ENCODE data around the gene SWT1. TPM values are rescaled to one million over a fixed set of nuclear protein-coding genes. Genes with fewer than 3 reads are reported as not detected.

SWT1 gene
- total RNA-seq, 4 donors from 2014 or later = 3.9 to 12.0 (median 6.2) TPM

DNA sequence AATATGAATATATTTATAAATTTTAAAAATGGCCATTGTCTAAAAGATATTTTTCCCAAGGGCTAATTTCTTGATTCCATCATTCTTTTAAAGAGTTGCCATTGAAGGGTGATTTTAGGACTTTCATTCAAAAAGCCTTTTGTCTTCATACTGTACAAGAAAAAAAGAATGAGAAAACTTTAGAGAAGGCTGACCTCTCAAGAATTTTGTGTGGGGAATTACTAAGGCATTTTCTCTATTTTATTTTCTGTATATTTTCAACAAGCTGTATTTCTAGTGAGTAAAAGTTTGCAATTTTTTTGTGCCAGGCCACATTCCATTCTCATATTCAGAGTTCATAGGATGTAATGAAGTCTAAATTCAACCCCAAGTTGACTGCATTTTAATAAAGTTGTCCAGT is 110.7 kb downstream of the SWT1 start:
- ATAC-seq = no peak
- Histone ChIP-seq H3K4me1 (no peaks in the 10 kb centered on the region), H3K9me3 (no peaks in the 10 kb centered on the region), H3K27me3 (no peaks in the 10 kb centered on the region), H3K27ac (no peak overlapping the region), H3K4me3 (no peak overlapping the region), H3K36me3 (no peaks in the 10 kb centered on the region)
- TF ChIP-seq EP300 (IDR thresholded peaks at IDR 0.05) = no peak
- no peak for TF ChIP-seq CTCF (IDR thresholded peaks at IDR 0.05)
- no peak for TF ChIP-seq POLR2A (IDR thresholded peaks at IDR 0.05)
- no peak for TF ChIP-seq POLR2AphosphoS5 (IDR thresholded peaks at IDR 0.05)

GRCh38 chr1:185268352-185268751 is 111.4 kb downstream of the SWT1 start:
- no peaks in the 10 kb centered on the region for H3K4me1 ChIP-seq
- ATAC-seq = no peak
- TF ChIP-seq POLR2A (IDR thresholded peaks at IDR 0.05) (no peak), CTCF (IDR thresholded peaks at IDR 0.05) (no peak), POLR2AphosphoS5 (IDR thresholded peaks at IDR 0.05) (no peak), EP300 (IDR thresholded peaks at IDR 0.05) (no peak)
- H3K27ac ChIP-seq = no peak overlapping the region
- H3K4me3 ChIP-seq = no peak overlapping the region
- no peaks in the 10 kb centered on the region for H3K27me3 ChIP-seq
- H3K9me3 ChIP-seq = no peaks in the 10 kb centered on the region
- no peaks in the 10 kb centered on the region for H3K36me3 ChIP-seq
- WGBS, 2 donors (ENCODE audit: low coverage in 1 of 2) = 66 to 76% methylated on average over 2 of the region's 2 CpGs

DNA sequence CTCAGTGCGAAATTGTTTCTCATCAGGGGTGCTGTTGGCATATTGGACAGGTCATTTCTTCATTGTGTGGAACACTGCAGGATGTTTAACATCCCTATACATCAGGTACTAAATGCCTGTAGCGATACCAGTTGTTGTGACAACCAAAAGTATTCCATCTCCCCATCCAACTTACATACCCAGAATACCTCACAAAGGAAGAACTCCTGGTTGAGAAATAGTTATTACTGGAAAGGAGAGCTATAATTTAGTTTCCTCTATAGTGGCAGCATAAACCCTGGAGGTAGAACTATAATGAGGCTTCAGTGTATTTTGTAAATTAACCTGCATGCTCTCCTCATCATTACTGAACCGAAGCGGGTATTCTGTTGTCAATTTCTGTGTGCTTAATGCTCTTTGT is 115.0 kb downstream of the SWT1 start:
- Histone ChIP-seq H3K9me3 (no peaks in the 10 kb centered on the region), H3K4me1 (no peaks in the 10 kb centered on the region), H3K4me3 (no peak overlapping the region), H3K36me3 (peaks cover 0 to under 1% of the 10 kb centered on the region in 2 donors), H3K27ac (no peak overlapping the region), H3K27me3 (no peaks in the 10 kb centered on the region)
- no peak for ATAC-seq
- 87 to 88% methylated on average over 3 to 4 of the region's 4 CpGs for WGBS, 2 donors (ENCODE audit: low coverage in 1 of 2)
- TF ChIP-seq CTCF (IDR thresholded peaks at IDR 0.05) (no peak), POLR2AphosphoS5 (IDR thresholded peaks at IDR 0.05) (no peak), POLR2A (IDR thresholded peaks at IDR 0.05) (no peak), EP300 (IDR thresholded peaks at IDR 0.05) (no peak)

DNA sequence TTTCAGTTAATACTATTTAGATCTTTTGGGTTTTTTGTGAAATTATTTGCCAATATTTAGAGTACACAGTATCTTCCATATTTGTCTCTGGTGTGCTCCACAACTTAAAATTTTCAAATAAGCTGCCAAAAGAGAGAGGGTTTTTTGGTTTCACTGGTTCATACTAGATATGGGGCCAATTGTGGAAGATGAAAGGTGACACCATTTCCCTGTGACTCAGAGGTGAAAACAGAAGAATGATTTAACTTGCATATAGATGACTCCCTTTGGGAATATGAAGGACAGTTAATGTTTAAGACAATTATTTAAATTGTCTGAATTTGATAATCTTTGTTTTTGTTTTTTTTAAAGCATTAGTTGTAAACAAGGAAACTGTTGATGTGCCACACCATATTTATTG is 122.6 kb downstream of the SWT1 start:
- H3K4me1 ChIP-seq = peaks cover 0 to 5% (median 0%) of the 10 kb centered on the region in 3 donors
- H3K27ac ChIP-seq = no peak overlapping the region
- H3K4me3 ChIP-seq = no peak overlapping the region
- H3K27me3 ChIP-seq = no peaks in the 10 kb centered on the region
- no peaks in the 10 kb centered on the region for H3K9me3 ChIP-seq
- peaks cover 0 to 35% of the 10 kb centered on the region in 2 donors for H3K36me3 ChIP-seq
- ATAC-seq = no peak
- no peak for TF ChIP-seq CTCF (IDR thresholded peaks at IDR 0.05)
- TF ChIP-seq EP300 (IDR thresholded peaks at IDR 0.05) = no peak
- no peak for TF ChIP-seq POLR2AphosphoS5 (IDR thresholded peaks at IDR 0.05)
- TF ChIP-seq POLR2A (IDR thresholded peaks at IDR 0.05) = no peak

DNA sequence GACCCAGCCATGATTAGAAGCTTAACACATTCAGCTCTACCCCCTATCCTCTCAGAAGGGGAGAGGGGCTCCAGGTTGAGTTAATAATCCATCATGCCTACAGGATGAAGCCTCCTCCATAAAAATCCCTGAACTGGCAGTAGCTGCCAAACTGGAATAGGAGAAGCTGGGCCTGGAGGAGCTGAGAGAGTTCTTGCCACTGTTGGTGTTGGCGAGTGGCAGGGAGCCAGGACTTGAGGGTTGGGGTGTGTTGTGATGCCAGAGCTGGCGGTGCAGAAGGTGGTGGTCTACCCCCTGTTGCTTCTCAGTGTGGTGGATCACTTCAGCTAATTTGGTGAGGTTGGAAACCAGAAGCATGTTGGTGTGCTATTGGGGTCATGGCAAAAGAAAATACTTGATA is 123.6 kb downstream of the SWT1 start:
- H3K36me3 ChIP-seq = peaks cover 0 to 35% of the 10 kb centered on the region in 2 donors
- no peak overlapping the region for H3K4me3 ChIP-seq
- TF ChIP-seq EP300 (IDR thresholded peaks at IDR 0.05) = no peak
- no peak for TF ChIP-seq POLR2A (IDR thresholded peaks at IDR 0.05)
- TF ChIP-seq CTCF (IDR thresholded peaks at IDR 0.05) = no peak
- no peak for TF ChIP-seq POLR2AphosphoS5 (IDR thresholded peaks at IDR 0.05)
- H3K9me3 ChIP-seq = no peaks in the 10 kb centered on the region
- peaks cover 0 to 8% (median 0%) of the 10 kb centered on the region in 3 donors for H3K4me1 ChIP-seq
- 100% methylated on average over 2 of the region's 2 CpGs; no CpG with 5 or more reads in 1 of the 2 donors for WGBS, 2 donors (ENCODE audit: low coverage in 1 of 2)
- H3K27ac ChIP-seq = no peak overlapping the region
- no peaks in the 10 kb centered on the region for H3K27me3 ChIP-seq
- no peak for ATAC-seq

Data from gastroesophageal sphincter (tissue), 4 donors.